HG03045 (cell line): Measurements from ENCODE around the gene ZNF710.
"Not testable (repeated sequence)": the region's sequence is repeated elsewhere in the genome, so short reads cannot be mapped to it uniquely, and the experiment has no call there.

Experiments
- ATAC-seq: cut with Tn5 transposase; IDR thresholded peaks from one replicate; pipeline ENCODE4 v1.9.1; 2021; ENCODE audit warnings: mild to moderate bottlenecking, moderate library complexity; ENCODE audit not compliant: unreplicated experiment

The ZNF710 gene

GRCh38 chr15:90001062-90001682 lies at the start of gene ZNF710:
ZNF710 (plus strand) TSS chr15:90001324; CDS start chr15:90067138, 65,814 bp downstream.
- peak; percentile 16 for ATAC-seq

DNA sequence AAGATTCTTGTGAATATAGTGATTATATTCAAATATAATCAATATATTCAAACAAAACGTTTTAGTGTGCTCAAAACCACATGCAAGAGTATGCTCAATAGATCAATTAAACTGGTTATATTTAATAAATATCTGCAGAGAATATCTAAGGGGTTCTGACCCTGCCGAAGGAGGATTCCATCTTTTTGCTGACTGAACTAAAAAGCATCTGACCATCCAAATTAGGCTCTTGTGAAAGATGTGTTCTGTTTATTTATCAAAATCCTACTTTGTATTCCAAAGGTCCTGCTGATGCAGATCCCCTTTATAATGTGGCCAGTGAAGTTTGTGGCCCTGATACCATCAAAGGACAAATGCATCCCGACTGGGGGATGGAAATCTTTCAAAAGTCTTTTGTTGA lies 46.6 kb upstream of the ZNF710 start:
- no peak for ATAC-seq

- ATAC-seq: not testable (repeated sequence)
Observed at GRCh38 chr15:89955449-89955998, 45.6 kb upstream of the ZNF710 start.

- no peak for ATAC-seq
Observed at GRCh38 chr15:89958107-89958805, 42.9 kb upstream of the ZNF710 start.

- ATAC-seq: no peak
Observed at GRCh38 chr15:89963301-89964231, 37.6 kb upstream of the ZNF710 start.

DNA sequence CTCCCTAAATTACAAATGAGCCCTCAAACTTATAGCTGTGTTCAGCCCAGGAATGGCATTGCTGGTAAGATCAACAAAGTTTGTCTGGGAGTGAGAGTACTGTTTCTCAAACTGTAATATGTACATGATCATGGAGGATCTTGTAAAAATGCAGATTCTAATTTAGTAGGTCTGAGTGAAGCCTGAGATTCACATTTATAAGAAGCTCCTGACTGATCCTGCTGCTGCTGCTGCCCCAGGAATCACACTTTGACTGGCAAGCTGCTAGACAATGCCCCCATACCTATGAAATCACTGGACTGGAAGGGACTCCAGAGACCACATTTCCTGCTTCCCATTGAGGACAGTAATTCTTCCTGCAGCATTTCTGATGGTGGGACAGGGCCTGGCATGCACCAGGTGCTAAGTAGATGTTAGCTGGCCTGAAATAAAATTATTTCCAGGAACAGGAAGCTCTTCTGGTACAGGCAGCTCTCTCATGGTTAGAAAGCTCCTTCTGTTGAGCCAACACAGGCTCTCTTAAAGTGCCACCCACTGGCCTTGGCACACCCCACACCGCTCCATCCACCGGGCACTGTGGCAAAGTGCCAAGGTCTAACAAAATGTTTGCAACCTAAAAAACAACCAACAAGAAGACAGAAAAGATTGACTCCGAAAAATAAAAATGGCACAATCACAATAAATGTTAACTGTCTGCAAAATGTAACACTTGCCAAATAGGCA lies 36.7 kb upstream of the ZNF710 start:
- ATAC-seq: no peak

GRCh38 chr15:89967881-89968280 lies 33.2 kb upstream of the ZNF710 start:
- ATAC-seq: no peak

GRCh38 chr15:89971592-89971997 lies 29.5 kb upstream of the ZNF710 start:
- ATAC-seq: no peak

- no peak for ATAC-seq
Observed at GRCh38 chr15:89972085-89972484, 29.0 kb upstream of the ZNF710 start.

- no peak for ATAC-seq
Observed at GRCh38 chr15:89975482-89976245, 25.5 kb upstream of the ZNF710 start.

GRCh38 chr15:89976246-89976600 lies 24.9 kb upstream of the ZNF710 start:
- no peak for ATAC-seq

DNA sequence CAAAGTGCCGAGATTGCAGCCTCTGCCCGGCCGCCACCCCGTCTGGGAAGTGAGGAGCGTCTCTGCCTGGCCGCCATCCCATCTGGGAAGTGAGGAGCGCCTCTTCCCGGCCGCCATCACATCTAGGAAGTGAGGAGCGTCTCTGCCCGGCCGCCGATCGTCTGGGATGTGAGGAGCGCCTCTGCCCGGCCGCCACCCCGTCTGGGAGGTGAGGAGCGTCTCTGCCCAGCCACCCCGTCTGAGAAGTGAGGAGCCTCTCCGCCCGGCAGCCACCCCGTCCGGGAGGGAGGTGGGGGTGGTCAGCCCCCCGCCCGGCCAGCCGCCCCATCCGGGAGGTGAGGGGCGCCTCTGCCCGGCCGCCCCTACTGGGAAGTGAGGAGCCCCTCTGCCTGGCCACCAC lies 23.3 kb upstream of the ZNF710 start:
- not testable (repeated sequence) for ATAC-seq

- ATAC-seq: no peak
Observed at GRCh38 chr15:89978914-89979313, 22.2 kb upstream of the ZNF710 start.

DNA sequence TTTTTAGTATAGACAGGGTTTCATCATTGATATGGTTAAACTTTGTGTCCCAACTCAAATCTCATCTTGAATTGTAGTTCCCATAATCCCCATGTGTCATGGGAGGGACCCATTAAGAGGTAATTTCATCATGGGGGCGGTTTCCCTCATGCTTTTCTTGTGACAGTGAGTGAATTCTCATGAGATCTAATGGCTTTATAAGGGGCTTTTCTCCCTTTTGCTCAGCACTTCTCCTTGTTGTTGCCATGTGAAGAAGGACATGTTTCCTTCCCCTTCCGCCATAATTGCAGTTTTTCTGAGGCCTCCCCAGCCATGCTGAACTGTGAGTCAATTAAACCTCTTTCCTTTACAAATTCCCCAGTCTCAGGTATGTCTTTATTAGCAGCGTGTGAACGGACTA lies 20.2 kb upstream of the ZNF710 start:
- no peak for ATAC-seq

- ATAC-seq: no peak
Observed at GRCh38 chr15:89982315-89983055, 18.6 kb upstream of the ZNF710 start.

- no peak for ATAC-seq
Observed at GRCh38 chr15:89984001-89984400, 17.1 kb upstream of the ZNF710 start.

DNA sequence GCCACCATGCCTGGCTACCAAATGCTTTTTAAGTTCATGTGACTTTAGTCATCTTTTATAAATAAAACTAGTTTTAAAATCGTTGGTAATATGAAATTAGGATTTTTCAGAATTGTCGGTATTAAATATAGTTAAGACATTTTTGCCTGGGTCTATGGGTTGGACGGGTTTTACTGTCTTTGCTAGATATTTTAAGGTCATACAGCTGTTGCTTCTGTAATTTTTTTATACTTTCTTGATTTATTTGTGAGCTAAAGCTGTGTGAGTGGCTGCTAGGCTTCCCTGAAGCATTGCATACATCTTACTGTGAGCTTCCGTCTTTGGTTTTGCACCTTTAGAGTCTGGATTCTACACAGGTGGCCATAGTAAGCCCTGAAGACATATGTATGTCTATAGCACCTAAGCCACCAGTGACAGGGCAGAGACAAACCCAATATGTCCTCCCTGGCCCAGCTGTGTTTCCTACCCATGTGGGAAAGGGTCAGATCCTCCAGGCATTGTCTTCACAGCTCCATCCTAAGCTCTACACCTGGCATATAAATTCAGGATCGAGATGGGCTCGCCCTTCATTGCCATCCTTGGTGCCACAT lies 16.6 kb upstream of the ZNF710 start:
- no peak for ATAC-seq

- ATAC-seq: no peak
Observed at GRCh38 chr15:89985111-89985510, 16.0 kb upstream of the ZNF710 start.

DNA sequence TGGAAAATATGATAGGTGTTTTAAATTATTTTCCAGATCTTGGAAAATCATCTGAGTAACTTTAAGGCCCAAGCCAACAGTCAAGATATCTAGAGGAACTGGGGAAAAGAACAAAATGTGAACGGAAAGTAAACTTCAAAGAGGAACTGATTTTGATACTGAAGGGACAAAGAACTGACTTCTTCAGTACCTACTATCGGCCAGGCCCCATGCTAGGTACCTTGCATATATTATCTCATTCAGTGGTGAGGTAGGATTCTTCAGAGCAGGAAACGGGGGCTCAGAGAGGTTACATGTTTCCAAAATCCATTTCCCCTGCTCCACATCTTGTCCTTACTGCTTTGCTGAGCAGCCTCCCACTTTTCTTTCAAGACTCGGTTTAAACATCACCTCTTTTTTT lies 9.8 kb upstream of the ZNF710 start:
- no peak for ATAC-seq
